ENCODE results near the gene LBHD2. TPM values are rescaled to one million over a fixed set of nuclear protein-coding genes. Genes with fewer than 3 reads are reported as not detected.

The LBHD2 gene
- total and polyA plus RNA-seq, 2 of the 8 experiments (the other 6 are each of a cell fraction or from before 2014, with no cell fraction given): not detected

GRCh38 chr14:103135333-103136260 lies 51.6 kb downstream of the LBHD2 start:
- H3K27ac ChIP-seq (ENCODE audit: low read depth, low read length): no peak overlapping the region
- H3K9ac ChIP-seq (replicated peaks in 1 of 4; ENCODE audit: extremely low read depth in 1 of 4, low read depth in 3 of 4, low read length in 3 of 4): no peak overlapping the region
- no peak for FAIRE-seq
- H3K18ac ChIP-seq (ENCODE audit: extremely low read depth, low read length): no peak overlapping the region
- no peak overlapping the region for H3K14ac ChIP-seq (ENCODE audit: insufficient read length)
- H3K79me1 ChIP-seq (ENCODE audit: low read depth, low read length): no peaks in the 10 kb centered on the region
- H2BK12ac ChIP-seq (ENCODE audit: low read depth, low read length): no peak overlapping the region
- peaks cover 0 to 23% (median 11%) of the 10 kb centered on the region in 4 experiments; a peak in 5 of 7 replicates for H3K27me3 ChIP-seq (replicated peaks in 1 of 4; ENCODE audit: control insufficient read depth in 3 of 4, extremely low read depth in 1 of 4, insufficient read depth in 3 of 4, low read length in 3 of 4)
- peaks cover 3 to 14% (median 7%) of the 10 kb centered on the region in 4 experiments; a peak in 6 of 8 replicates for H3K36me3 ChIP-seq (ENCODE audit: control insufficient read depth in 2 of 4, insufficient read depth in 4 of 4, low read length in 3 of 4)
- H3K23me2 ChIP-seq (ENCODE audit: low read depth, low read length): peaks cover 13% of the 10 kb centered on the region; the same call in 1 of the 2 replicates
- WGBS, 2 experiments (ENCODE audit: extremely low coverage in 1 of 2, insufficient coverage in 1 of 2, insufficient read length in 1 of 2, insufficient replicate concordance in 2 of 2, low coverage in 1 of 2, low lambda C conversion rate in 2 of 2, missing lambda C conversion rate in 1 of 2): 86% methylated on average over 26 of the region's 26 CpGs; no CpG with 5 or more reads in 1 of the 2 experiments
- no peak overlapping the region for H2AK5ac ChIP-seq (ENCODE audit: low read depth, low read length)
- H3K4ac ChIP-seq (replicated peaks; ENCODE audit: insufficient read length, low read depth, low read length): no peak overlapping the region
- ChIA-PET POLR2A (ENCODE audit: partially characterized antibody) (interaction anchor here (0.5 to 4.6 kb wide), 2 partner anchors 8 to 43 kb away, joined by 3 to 26 read pairs; no protein-coding TSS in a partner anchor), CTCF (ENCODE audit: partially characterized antibody) (interaction anchor here (0.7 to 10.5 kb wide), 11 partner anchors 9 to 156 kb away, joined by 3 to 147 read pairs (median 5); partner anchors contain the start of gene TNFAIP2)
- DNase-seq (ENCODE audit: low read depth in 1 of 2, low spot score in 2 of 2): no peak
- H3K4me1 ChIP-seq (replicated peaks in 1 of 4; ENCODE audit: control insufficient read depth in 3 of 4, insufficient read depth in 4 of 4, low read length in 3 of 4): peaks cover 0 to 11% (median 6%) of the 10 kb centered on the region in 4 experiments; a peak in 6 of 7 replicates
- H4K8ac ChIP-seq (ENCODE audit: extremely low read depth, insufficient read depth, low read length): no peak overlapping the region
- no peak overlapping the region for H3K4me2 ChIP-seq (ENCODE audit: insufficient read depth in 1 of 2, low read depth in 2 of 2, low read length in 2 of 2)
- no peak overlapping the region; the same call in 1 of the 2 replicates for H2BK5ac ChIP-seq (ENCODE audit: low read depth, low read length)
- H2BK20ac ChIP-seq (ENCODE audit: low read length): no peak overlapping the region
- H2BK120ac ChIP-seq (replicated peaks; ENCODE audit: low read depth, low read length): no peak overlapping the region
- no peak overlapping the region for H2BK15ac ChIP-seq (ENCODE audit: low read length)
- H3K9me3 ChIP-seq (ENCODE audit: insufficient read depth in 2 of 2, low read depth in 1 of 2, low read length in 1 of 2): no peaks in the 10 kb centered on the region
- no peak overlapping the region for H3K4me3 ChIP-seq (ENCODE audit: extremely low read depth in 1 of 4, insufficient read depth in 2 of 4, low read depth in 3 of 4, low read length in 4 of 4)
- peaks cover 0 to 6% of the 10 kb centered on the region in 2 experiments for H4K20me1 ChIP-seq (replicated peaks in 1 of 2; ENCODE audit: control insufficient read depth in 1 of 2, insufficient read depth in 2 of 2, low read length in 2 of 2)
- H2AFZ ChIP-seq (ENCODE audit: low read length): no peak overlapping the region
- no peak overlapping the region for H4K91ac ChIP-seq (replicated peaks; ENCODE audit: insufficient read length, low read length)
- H3K23ac ChIP-seq (ENCODE audit: insufficient read length): no peak overlapping the region
- no peak overlapping the region for H3K56ac ChIP-seq (replicated peaks; ENCODE audit: insufficient read length, low read depth, low read length)
- H4K5ac ChIP-seq (ENCODE audit: insufficient read length, low read depth, low read length): no peak overlapping the region
- H3K79me2 ChIP-seq (ENCODE audit: control insufficient read depth in 1 of 2, insufficient read depth in 2 of 2, low read length in 2 of 2): no peaks in the 10 kb centered on the region
- TF ChIP-seq ATF2 (IDR thresholded peaks at IDR 0.05; ENCODE audit: low read length): no peak
- TF ChIP-seq EZH2 (IDR thresholded peaks at IDR 0.05; ENCODE audit: low read depth, low read length, severe bottlenecking): no peak
- TF ChIP-seq SIN3A (conservative IDR thresholded peaks at IDR 0.05 in 1 of 2, IDR thresholded peaks at IDR 0.05 in 1 of 2; ENCODE audit: low read depth in 1 of 2, low read length in 2 of 2): no peak
- no peak for TF ChIP-seq KDM1A (IDR thresholded peaks at IDR 0.05; ENCODE audit: borderline replicate concordance, low read length)
- no peak for TF ChIP-seq GABPA (IDR thresholded peaks at IDR 0.05; ENCODE audit: borderline replicate concordance, insufficient read depth, low read length)
- TF ChIP-seq SP1 (IDR thresholded peaks at IDR 0.05; ENCODE audit: low read depth, low read length): no peak
- TF ChIP-seq SUZ12 (IDR thresholded peaks at IDR 0.05; ENCODE audit: low read length): no peak
- TF ChIP-seq CHD1 (IDR thresholded peaks at IDR 0.05; ENCODE audit: low read depth, low read length): no peak
